ENCODE results near the gene TIMM17A.
A peak's percentile ranks its signal among the peaks of the same experiment; 100 is the strongest.

TIMM17A gene

DNA sequence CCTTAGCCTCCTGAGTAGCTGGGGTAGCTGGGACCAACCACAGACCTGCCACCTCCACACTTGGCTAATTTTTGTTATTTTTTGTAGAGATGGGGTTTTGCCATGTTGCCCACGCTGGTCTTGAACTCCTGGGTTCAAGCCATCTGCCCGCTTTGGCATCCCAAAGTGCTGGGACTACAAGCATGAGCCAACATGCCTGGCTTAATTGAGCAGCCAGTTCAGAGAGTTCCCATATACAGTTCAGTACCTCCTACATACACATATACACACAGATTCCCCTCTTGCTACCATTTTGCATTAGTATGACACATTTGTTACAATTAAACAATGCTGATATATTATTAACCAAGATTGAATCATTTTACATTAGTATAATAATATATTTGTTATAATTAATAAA is 30.1 kb downstream of the TIMM17A start:
- Histone ChIP-seq H3K27ac (ENCODE audit: low read depth, low read length) (no peak overlapping the region), H3K4me1 (ENCODE audit: control insufficient read depth, insufficient read depth, low read length) (no peaks in the 10 kb centered on the region), H3K4me3 (ENCODE audit: low read depth, low read length) (no peak overlapping the region), H3K9me3 (ENCODE audit: control insufficient read depth, insufficient read depth, low read length) (no peaks in the 10 kb centered on the region), H3K27me3 (ENCODE audit: control insufficient read depth, insufficient read depth, low read length) (no peaks in the 10 kb centered on the region), H3K9ac (ENCODE audit: low read depth, low read length) (no peak overlapping the region), H3K36me3 (ENCODE audit: control insufficient read depth, insufficient read depth, low read length) (peaks cover 21% of the 10 kb centered on the region)

DNA sequence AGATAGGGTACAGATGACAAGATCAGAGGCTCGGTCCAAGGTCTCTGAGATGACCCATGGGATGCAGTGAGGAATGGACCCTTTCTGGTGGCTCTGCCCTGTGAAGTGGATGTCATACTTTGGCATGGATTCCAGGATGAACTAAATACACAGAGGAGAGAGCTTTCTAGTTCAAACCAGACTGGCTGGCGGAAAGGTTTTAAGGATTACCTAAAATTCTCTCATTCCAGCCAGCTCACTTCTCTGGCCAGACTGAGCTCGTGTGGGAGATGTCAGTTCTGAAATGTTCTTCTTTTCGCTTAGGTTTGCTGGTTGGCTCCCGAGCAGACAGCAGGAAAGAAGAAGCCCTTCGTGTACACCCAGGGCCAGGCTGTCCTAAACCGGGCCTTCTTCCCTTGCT is 33.3 kb downstream of the TIMM17A start:
- Histone ChIP-seq H3K27ac (ENCODE audit: low read depth, low read length) (no peak overlapping the region), H3K9ac (ENCODE audit: low read depth, low read length) (no peak overlapping the region), H3K9me3 (ENCODE audit: control insufficient read depth, insufficient read depth, low read length) (no peaks in the 10 kb centered on the region), H3K27me3 (ENCODE audit: control insufficient read depth, insufficient read depth, low read length) (no peaks in the 10 kb centered on the region), H3K36me3 (ENCODE audit: control insufficient read depth, insufficient read depth, low read length) (peaks cover 49% of the 10 kb centered on the region), H3K4me3 (ENCODE audit: low read depth, low read length) (no peak overlapping the region), H3K4me1 (ENCODE audit: control insufficient read depth, insufficient read depth, low read length) (no peaks in the 10 kb centered on the region)

DNA sequence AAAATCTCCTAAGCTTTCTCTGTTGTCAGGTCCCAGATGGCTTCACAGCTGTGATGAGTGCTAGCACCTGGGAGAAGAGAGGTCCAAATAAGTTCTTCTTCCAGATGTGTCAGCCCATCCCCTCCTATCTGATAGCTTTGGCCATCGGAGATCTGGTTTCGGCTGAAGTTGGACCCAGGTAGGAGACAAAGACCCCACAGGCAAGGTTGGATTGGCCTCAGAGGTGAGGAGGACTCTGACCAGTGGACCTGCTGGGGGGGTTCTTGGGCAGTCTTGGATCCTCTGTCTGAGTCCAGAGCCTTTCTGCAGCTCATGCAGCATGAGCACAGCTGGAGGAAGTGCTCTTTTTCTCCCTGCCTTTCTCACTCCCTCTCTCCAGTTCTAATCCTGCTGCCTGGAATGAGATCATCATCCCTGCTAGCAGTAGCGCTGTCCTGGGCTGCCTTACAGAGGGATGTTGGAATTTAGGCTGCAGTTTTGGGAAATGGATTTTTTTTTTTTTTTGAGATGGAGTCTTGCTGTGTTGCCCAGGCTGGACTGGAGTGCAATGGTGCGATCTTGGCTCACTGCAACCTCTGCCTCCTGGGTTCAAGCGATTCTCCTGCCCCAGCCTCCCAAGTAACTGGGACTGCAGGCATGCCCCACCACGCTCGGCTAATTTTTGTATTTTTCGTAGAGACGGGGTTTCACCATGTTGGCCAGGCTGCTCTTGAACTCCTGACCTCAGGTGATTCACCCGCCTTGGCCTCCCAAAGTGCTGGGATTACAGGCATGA is 34.2 kb downstream of the TIMM17A start:
- Histone ChIP-seq H3K36me3 (ENCODE audit: control insufficient read depth, insufficient read depth, low read length) (peaks cover 55% of the 10 kb centered on the region), H3K4me3 (ENCODE audit: low read depth, low read length) (no peak overlapping the region)

DNA sequence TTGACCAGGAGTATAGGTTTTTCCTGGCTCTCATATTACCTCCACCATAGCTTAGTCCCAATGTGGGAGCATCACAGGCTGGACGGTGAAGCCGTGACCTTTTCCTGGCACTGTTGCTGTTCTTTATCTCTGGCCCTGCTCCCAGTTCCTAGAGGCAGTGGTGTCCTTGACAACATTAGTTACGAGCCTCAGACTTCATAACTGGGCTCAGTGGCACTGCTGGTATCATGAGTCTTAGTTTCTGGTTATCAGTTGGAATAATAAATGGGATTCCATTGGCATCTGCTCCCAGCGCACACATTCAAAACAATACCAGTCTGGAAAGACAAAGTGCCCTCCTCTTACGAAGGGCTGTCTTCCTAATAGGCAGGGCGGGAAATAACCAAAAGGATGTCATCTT is 35.1 kb downstream of the TIMM17A start:
- H3K27ac ChIP-seq (ENCODE audit: low read depth, low read length), result no peak overlapping the region
- H3K4me3 ChIP-seq (ENCODE audit: low read depth, low read length), result no peak overlapping the region
- H3K36me3 ChIP-seq (ENCODE audit: control insufficient read depth, insufficient read depth, low read length), result peaks cover 62% of the 10 kb centered on the region
- no peak overlapping the region for H3K9ac ChIP-seq (ENCODE audit: low read depth, low read length)
- no peaks in the 10 kb centered on the region for H3K9me3 ChIP-seq (ENCODE audit: control insufficient read depth, insufficient read depth, low read length)
- no peaks in the 10 kb centered on the region for H3K4me1 ChIP-seq (ENCODE audit: control insufficient read depth, insufficient read depth, low read length)
- no peaks in the 10 kb centered on the region for H3K27me3 ChIP-seq (ENCODE audit: control insufficient read depth, insufficient read depth, low read length)

More for the DNA sequence above, 34.2 kb downstream of the TIMM17A start:
- Histone ChIP-seq H3K9ac (ENCODE audit: low read depth, low read length) (no peak overlapping the region), H3K9me3 (ENCODE audit: control insufficient read depth, insufficient read depth, low read length) (no peaks in the 10 kb centered on the region), H3K4me1 (ENCODE audit: control insufficient read depth, insufficient read depth, low read length) (no peaks in the 10 kb centered on the region), H3K27ac (ENCODE audit: low read depth, low read length) (no peak overlapping the region), H3K27me3 (ENCODE audit: control insufficient read depth, insufficient read depth, low read length) (no peaks in the 10 kb centered on the region)

DNA sequence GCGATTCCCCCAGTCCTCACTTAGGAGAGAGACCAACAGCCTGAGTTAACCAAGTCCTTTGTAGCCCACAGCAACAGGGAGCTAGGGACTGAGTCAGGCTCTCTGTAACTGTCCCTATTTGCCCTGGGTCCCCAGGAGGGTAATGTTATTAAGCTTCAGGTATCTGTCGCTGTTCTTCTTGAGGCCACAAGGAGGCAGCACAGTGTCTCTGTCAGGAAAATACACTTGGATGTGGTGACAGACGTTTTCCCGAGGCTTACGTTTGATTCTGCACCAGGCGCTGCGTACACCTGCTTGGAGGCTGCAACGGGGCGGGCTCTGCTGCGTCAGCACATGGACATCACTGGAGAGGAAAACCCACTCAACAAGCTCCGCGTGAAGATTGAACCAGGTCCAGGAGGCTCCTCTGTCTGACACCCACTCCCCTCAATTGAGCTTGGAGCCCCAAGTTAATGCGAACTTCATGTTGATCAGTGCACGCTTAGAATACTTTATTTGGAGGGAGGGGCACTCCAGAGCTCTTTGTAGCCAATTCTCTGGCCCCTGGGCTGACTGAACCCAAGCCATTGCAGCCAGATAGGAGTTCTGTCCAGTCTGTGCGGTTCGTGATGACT is 44.4 kb downstream of the TIMM17A start:
- Histone ChIP-seq H3K9me3 (ENCODE audit: control insufficient read depth, insufficient read depth, low read length) (no peaks in the 10 kb centered on the region), H3K4me3 (ENCODE audit: low read depth, low read length) (no peak overlapping the region), H3K4me1 (ENCODE audit: control insufficient read depth, insufficient read depth, low read length) (no peaks in the 10 kb centered on the region), H3K36me3 (ENCODE audit: control insufficient read depth, insufficient read depth, low read length) (peaks cover 82% of the 10 kb centered on the region), H3K27me3 (ENCODE audit: control insufficient read depth, insufficient read depth, low read length) (no peaks in the 10 kb centered on the region), H3K9ac (ENCODE audit: low read depth, low read length) (no peak overlapping the region), H3K27ac (ENCODE audit: low read depth, low read length) (no peak overlapping the region)

DNA sequence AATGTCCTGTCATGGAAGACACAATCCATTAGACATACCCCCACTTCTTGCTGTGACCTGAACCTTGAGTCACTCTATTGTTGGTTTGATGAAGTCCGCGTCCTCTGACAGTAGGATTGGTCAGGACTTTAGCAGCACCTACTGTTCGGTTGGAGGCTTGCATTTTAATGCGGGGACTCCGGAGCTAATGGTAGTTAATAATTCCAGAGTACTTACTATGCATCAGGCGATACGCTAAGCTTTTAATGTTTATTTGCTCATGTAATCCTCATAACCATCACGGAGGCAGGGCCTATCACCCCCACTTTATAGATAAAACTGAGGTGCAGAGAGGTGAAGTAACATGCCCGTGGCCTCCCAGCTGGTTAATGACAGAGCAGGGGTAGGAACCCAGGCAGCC is 47.2 kb downstream of the TIMM17A start:
- Histone ChIP-seq H3K9me3 (ENCODE audit: control insufficient read depth, insufficient read depth, low read length) (no peaks in the 10 kb centered on the region), H3K4me3 (ENCODE audit: low read depth, low read length) (no peak overlapping the region), H3K4me1 (ENCODE audit: control insufficient read depth, insufficient read depth, low read length) (peaks cover 15% of the 10 kb centered on the region), H3K36me3 (ENCODE audit: control insufficient read depth, insufficient read depth, low read length) (peaks cover 67% of the 10 kb centered on the region), H3K9ac (ENCODE audit: low read depth, low read length) (no peak overlapping the region), H3K27ac (ENCODE audit: low read depth, low read length) (no peak overlapping the region), H3K27me3 (ENCODE audit: control insufficient read depth, insufficient read depth, low read length) (no peaks in the 10 kb centered on the region)

DNA sequence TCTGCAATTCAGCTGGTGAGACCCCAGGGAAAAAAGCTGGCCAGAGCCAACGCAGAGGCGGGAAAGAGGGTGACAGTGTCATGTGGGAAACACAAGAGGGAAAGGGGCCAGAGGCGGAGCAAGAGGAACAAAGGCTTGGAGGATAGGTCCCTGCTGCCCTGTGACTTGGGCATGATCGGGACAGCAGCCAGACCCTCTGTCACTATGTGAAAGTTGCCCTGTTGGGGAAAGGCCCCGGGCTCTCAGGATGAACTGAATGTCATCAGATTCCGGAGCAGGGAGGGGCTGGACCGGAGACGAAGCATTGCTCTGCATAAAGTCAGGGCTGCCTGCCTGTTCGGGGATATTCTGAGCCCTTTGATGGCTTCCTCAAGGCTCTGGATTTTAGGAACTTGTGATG is 49.4 kb downstream of the TIMM17A start:
- no peak overlapping the region for H3K4me3 ChIP-seq (ENCODE audit: low read depth, low read length)
- no peak overlapping the region for H3K9ac ChIP-seq (ENCODE audit: low read depth, low read length)
- no peak overlapping the region for H3K27ac ChIP-seq (ENCODE audit: low read depth, low read length)
- H3K4me1 ChIP-seq (ENCODE audit: control insufficient read depth, insufficient read depth, low read length), result peaks cover 29% of the 10 kb centered on the region
- peaks cover 56% of the 10 kb centered on the region for H3K36me3 ChIP-seq (ENCODE audit: control insufficient read depth, insufficient read depth, low read length)
- H3K27me3 ChIP-seq (ENCODE audit: control insufficient read depth, insufficient read depth, low read length), result no peaks in the 10 kb centered on the region
- no peaks in the 10 kb centered on the region for H3K9me3 ChIP-seq (ENCODE audit: control insufficient read depth, insufficient read depth, low read length)

DNA sequence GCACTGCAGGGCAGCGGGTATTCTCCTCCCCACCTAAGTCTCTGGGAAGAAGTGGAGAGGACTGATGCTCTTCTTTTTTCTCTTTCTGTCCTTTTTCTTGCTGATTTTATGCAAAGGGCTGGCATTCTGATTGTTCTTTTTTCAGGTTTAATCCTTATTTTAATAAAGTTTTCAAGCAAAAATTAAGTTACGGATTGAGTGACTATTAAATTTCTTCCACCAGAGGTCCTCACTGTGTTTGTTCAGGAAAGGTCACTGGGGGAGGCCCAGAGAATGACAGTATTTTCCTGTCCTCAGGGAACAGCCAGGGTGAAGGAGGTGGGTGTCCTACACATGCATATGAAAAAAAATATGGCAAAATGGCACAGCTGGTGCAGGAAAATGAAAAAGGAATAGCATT is 50.7 kb downstream of the TIMM17A start:
- Histone ChIP-seq H3K4me1 (ENCODE audit: control insufficient read depth, insufficient read depth, low read length) (peaks cover 39% of the 10 kb centered on the region), H3K9me3 (ENCODE audit: control insufficient read depth, insufficient read depth, low read length) (no peaks in the 10 kb centered on the region), H3K9ac (ENCODE audit: low read depth, low read length) (no peak overlapping the region), H3K27me3 (ENCODE audit: control insufficient read depth, insufficient read depth, low read length) (no peaks in the 10 kb centered on the region), H3K36me3 (ENCODE audit: control insufficient read depth, insufficient read depth, low read length) (peaks cover 45% of the 10 kb centered on the region), H3K4me3 (ENCODE audit: low read depth, low read length) (no peak overlapping the region), H3K27ac (ENCODE audit: low read depth, low read length) (no peak overlapping the region)

DNA sequence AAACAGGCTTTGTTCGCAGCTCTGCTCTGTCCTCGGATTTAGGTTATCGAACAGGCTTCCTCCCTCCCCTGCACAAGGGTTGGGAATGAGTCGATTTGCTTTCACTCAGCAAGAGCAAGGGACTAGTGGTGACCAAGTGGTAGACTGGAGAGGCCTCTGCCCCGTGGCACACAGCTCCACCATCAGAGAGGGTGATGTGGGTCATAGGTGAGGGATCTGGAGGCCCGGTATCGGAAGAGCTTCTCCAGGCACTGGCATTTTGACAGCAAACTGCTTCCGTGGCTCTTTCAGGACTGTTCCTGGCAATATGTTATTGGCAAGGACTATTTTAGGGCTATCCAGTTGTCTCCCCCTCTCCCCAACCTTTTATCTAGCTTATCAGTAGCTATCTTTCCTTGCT is 52.0 kb downstream of the TIMM17A start:
- Histone ChIP-seq H3K27me3 (ENCODE audit: control insufficient read depth, insufficient read depth, low read length) (no peaks in the 10 kb centered on the region), H3K9me3 (ENCODE audit: control insufficient read depth, insufficient read depth, low read length) (no peaks in the 10 kb centered on the region), H3K9ac (ENCODE audit: low read depth, low read length) (no peak overlapping the region), H3K27ac (ENCODE audit: low read depth, low read length) (peak overlapping the region; percentile 72), H3K4me3 (ENCODE audit: low read depth, low read length) (peak overlapping the region; percentile 49; the same call in 1 of the 2 replicates), H3K4me1 (ENCODE audit: control insufficient read depth, insufficient read depth, low read length) (peaks cover 42% of the 10 kb centered on the region), H3K36me3 (ENCODE audit: control insufficient read depth, insufficient read depth, low read length) (peaks cover 34% of the 10 kb centered on the region)

DNA sequence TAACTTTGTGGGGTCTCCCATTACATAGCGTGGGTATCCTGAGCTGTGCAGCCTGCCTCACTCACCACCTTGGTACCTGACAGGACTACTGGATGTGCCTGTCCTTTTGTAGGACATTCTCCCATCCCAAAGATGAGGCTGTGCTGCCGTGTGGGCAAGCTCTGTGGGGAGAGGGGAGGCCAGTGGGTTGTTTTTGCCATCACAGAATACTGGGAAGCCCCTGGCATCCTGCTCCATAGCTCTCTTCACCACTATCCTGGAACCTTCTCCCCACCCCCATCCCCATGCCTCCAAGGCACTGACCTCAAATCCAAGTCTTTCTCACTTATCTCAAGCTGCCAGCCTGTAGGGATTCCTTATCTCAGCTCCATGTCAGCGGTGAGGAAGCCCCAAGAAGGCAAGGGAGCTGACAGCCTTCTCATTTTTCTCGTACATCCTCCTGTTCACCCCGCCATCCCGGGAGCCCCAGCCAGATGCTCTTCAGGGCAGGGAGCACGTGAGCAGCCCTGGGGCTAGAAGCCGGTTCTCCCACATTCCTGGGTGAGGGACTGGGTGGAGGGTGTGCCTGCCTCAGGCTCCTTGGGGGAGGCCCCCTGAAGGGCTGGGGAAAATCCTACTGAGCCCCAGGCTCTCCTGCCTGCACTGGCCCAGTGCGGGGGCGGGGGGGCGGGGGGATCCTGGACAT is 52.6 kb downstream of the TIMM17A start:
- H3K9ac ChIP-seq (ENCODE audit: low read depth, low read length), result peak overlapping the region; percentile 31
- H3K4me1 ChIP-seq (ENCODE audit: control insufficient read depth, insufficient read depth, low read length), result peaks cover 42% of the 10 kb centered on the region
- H3K27ac ChIP-seq (ENCODE audit: low read depth, low read length), result peak overlapping the region; percentile 72
- H3K27me3 ChIP-seq (ENCODE audit: control insufficient read depth, insufficient read depth, low read length), result no peaks in the 10 kb centered on the region
- H3K4me3 ChIP-seq (ENCODE audit: low read depth, low read length), result peak overlapping the region; percentile 49
- H3K9me3 ChIP-seq (ENCODE audit: control insufficient read depth, insufficient read depth, low read length), result no peaks in the 10 kb centered on the region
- H3K36me3 ChIP-seq (ENCODE audit: control insufficient read depth, insufficient read depth, low read length), result peaks cover 30% of the 10 kb centered on the region
